Thyroid gland (tissue), 4 donors: Measurements from ENCODE around the gene GDNF. TPM values are rescaled to one million over a fixed set of nuclear protein-coding genes. Genes with fewer than 3 reads are reported as not detected.

ENCODE experiments used
- DNase-seq, 2 donors: peaks; one replicate each; pipeline ENCODE4 v3.0.0-alpha.2; 2019
- H3K27ac ChIP-seq, 3 donors: fragments of 200-600 bp; sonication (generic); 1 replicate in 2 of 3; 2 replicates in 1 of 3; pipeline ENCODE4 v1.5.1; 2016 to 2019; ENCODE audit warnings: mild to moderate bottlenecking in 1 of 3, moderate library complexity in 1 of 3
- H3K27me3 ChIP-seq: fragments of 200-600 bp; sonication (generic); one replicate; pipeline ENCODE4 v1.5.1; 2019
- H3K36me3 ChIP-seq, 2 donors: fragments of 200-600 bp; sonication (generic); one replicate each; pipeline ENCODE4 v1.5.1; 2016 to 2019
- H3K4me1 ChIP-seq, 2 donors: fragments of 200-600 bp; sonication (generic); one replicate each; pipeline ENCODE4 v1.5.1; 2017 to 2019
- H3K4me3 ChIP-seq, 3 donors: fragments of 200-600 bp; sonication (generic); replicated peaks in 1 of 3; 1 replicate in 2 of 3; 2 replicates in 1 of 3; pipeline ENCODE4 v1.5.1; 2016; ENCODE audit warnings: mild to moderate bottlenecking in 1 of 3
- H3K9me3 ChIP-seq: fragments of 200-600 bp; sonication (generic); one replicate; pipeline ENCODE4 v1.5.1; 2017
- CTCF ChIP-seq, 6 experiments: fragments of 200-600 bp in 3 of 6; fragments of 450-650 bp in 3 of 6; sonication (generic) in 3 of 6; IDR thresholded peaks; one replicate each; pipeline ENCODE4 v1.5.1; 2016 to 2019; ENCODE audit warnings: antibody characterized with exemption in 6 of 6, mild to moderate bottlenecking in 2 of 6, inconsistent platforms in 1 of 6, moderate library complexity in 1 of 6
- POLR2A ChIP-seq, 2 donors: fragments of 450-650 bp; IDR thresholded peaks; one replicate each; pipeline ENCODE4 v1.6.1; 2017; ENCODE audit warnings: antibody characterized with exemption in 2 of 2, mild to moderate bottlenecking in 2 of 2, moderate library complexity in 1 of 2
- WGBS, 2 donors: methylation state at CpG; one replicate each; pipeline ENCODE4 v1.1.5; 2017; 5-methylcytosine and 5-hydroxymethylcytosine counted together
- intact Hi-C: fragments of 100-400 bp; cut with DNase I; formaldehyde crosslinking; loops from one replicate; pipeline ENCODE4 v1.15.1; 2023
- total RNA-seq, 4 donors: library from RNA; depleted of rRNA; stranded (reverse); fragments of >200 nt; gene quantifications; one replicate each; pipeline ENCODE4 v1.2.3, GENCODE V29; 2016

GDNF gene
- total RNA-seq, 4 donors from 2014 or later = not detected

DNA sequence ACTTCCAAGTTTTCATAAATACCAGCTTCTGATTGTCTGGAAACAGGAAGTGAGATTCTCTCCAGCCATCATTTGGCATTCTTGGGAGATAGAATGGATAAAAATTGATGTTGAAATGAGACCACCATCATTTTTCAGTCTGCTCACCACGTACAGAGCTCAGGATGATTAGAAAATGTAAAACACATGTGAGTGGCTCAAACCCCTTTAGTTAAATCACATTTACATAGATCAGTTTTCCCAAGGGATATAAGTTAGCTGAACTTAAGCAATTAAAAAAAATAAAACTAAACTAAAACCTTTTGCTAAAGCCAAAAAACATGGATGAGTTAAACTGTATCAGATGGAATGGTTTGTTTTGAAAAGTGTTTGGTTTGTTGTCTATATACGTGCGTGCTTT, 37.1 kb upstream of the GDNF start:
- intact Hi-C loops = no loop called here
- TF ChIP-seq CTCF (IDR thresholded peaks at IDR 0.05) (no peak), POLR2A (IDR thresholded peaks at IDR 0.05) (no peak)
- Histone ChIP-seq H3K27me3 (no peaks in the 10 kb centered on the region), H3K36me3 (no peaks in the 10 kb centered on the region), H3K4me1 (no peaks in the 10 kb centered on the region), H3K27ac (no peak overlapping the region), H3K9me3 (no peaks in the 10 kb centered on the region), H3K4me3 (no peak overlapping the region)
- WGBS, 2 donors = 66 to 80% methylated on average over 3 of the region's 3 CpGs
- no peak for DNase-seq

GRCh38 chr5:37876245-37876644, 36.4 kb upstream of the GDNF start:
- WGBS, 2 donors = 80 to 88% methylated on average over 1 of the region's 1 CpG
- DNase-seq = no peak
- intact Hi-C loops = no loop called here
- Histone ChIP-seq H3K36me3 (no peaks in the 10 kb centered on the region), H3K9me3 (no peaks in the 10 kb centered on the region), H3K27me3 (no peaks in the 10 kb centered on the region), H3K4me1 (no peaks in the 10 kb centered on the region), H3K4me3 (no peak overlapping the region), H3K27ac (no peak overlapping the region)
- no peak for TF ChIP-seq CTCF (IDR thresholded peaks at IDR 0.05)
- TF ChIP-seq POLR2A (IDR thresholded peaks at IDR 0.05) = no peak

- no peak for DNase-seq
- WGBS, 2 donors = 87 to 89% methylated on average over 6 of the region's 6 CpGs
- no peak overlapping the region for H3K27ac ChIP-seq
- intact Hi-C loops = no loop called here
- H3K36me3 ChIP-seq = no peaks in the 10 kb centered on the region
- TF ChIP-seq CTCF (IDR thresholded peaks at IDR 0.05) (no peak), POLR2A (IDR thresholded peaks at IDR 0.05) (no peak)
- H3K4me1 ChIP-seq = no peaks in the 10 kb centered on the region
- no peak overlapping the region for H3K4me3 ChIP-seq
- H3K27me3 ChIP-seq = no peaks in the 10 kb centered on the region
- no peaks in the 10 kb centered on the region for H3K9me3 ChIP-seq
These were observed 35.4 kb upstream of the GDNF start for GRCh38 chr5:37875051-37875787.

- Histone ChIP-seq H3K4me3 (no peak overlapping the region), H3K9me3 (no peaks in the 10 kb centered on the region), H3K36me3 (no peaks in the 10 kb centered on the region), H3K27me3 (no peaks in the 10 kb centered on the region), H3K4me1 (no peaks in the 10 kb centered on the region), H3K27ac (no peak overlapping the region)
- intact Hi-C loops = no loop called here
- TF ChIP-seq CTCF (IDR thresholded peaks at IDR 0.05) = no peak
- 78 to 86% methylated on average over 7 of the region's 7 CpGs for WGBS, 2 donors
- no peak for DNase-seq
These were observed 34.1 kb upstream of the GDNF start for GRCh38 chr5:37873988-37874387.

- 83 to 85% methylated on average over 7 of the region's 7 CpGs for WGBS, 2 donors
- no peak for DNase-seq
These were observed 31.4 kb upstream of the GDNF start for GRCh38 chr5:37871023-37871815.

More at GRCh38 chr5:37871023-37871815, 31.4 kb upstream of the GDNF start:
- Histone ChIP-seq H3K36me3 (no peaks in the 10 kb centered on the region), H3K4me3 (no peak overlapping the region), H3K27me3 (no peaks in the 10 kb centered on the region), H3K9me3 (no peaks in the 10 kb centered on the region), H3K27ac (no peak overlapping the region), H3K4me1 (no peaks in the 10 kb centered on the region)
- intact Hi-C loops = no loop called here
- TF ChIP-seq POLR2A (IDR thresholded peaks at IDR 0.05) = no peak
- no peak for TF ChIP-seq CTCF (IDR thresholded peaks at IDR 0.05)
